ENCODE data around the gene AIF1.

Gene AIF1

DNA sequence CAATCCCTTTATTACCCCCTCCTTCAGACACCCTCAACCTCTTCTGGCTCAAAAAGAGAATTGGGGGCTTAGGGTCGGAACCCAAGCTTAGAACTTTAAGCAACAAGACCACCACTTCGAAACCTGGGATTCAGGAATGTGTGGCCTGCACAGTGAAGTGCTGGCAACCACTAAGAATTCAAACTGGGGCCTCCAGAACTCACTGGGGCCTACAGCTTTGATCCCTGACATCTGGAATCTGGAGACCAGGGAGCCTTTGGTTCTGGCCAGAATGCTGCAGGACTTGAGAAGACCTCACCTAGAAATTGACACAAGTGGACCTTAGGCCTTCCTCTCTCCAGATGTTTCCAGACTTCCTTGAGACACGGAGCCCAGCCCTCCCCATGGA is 37.5 kb upstream of the AIF1 start:
- peak overlapping the region; percentile 82 for H3K4me3 Mint-ChIP-seq
- H3K4me1 Mint-ChIP-seq (ENCODE audit: low read depth), result peaks cover 81% of the 10 kb centered on the region
- H3K9me3 Mint-ChIP-seq, result no peaks in the 10 kb centered on the region
- intact Hi-C loops (cut with micrococcal nuclease), result no loop called here
- H3K27me3 Mint-ChIP-seq, result peaks cover 3% of the 10 kb centered on the region
- H3K36me3 Mint-ChIP-seq (ENCODE audit: low read depth), result peaks cover 38% of the 10 kb centered on the region
- H3K27ac Mint-ChIP-seq, result no peak overlapping the region

DNA sequence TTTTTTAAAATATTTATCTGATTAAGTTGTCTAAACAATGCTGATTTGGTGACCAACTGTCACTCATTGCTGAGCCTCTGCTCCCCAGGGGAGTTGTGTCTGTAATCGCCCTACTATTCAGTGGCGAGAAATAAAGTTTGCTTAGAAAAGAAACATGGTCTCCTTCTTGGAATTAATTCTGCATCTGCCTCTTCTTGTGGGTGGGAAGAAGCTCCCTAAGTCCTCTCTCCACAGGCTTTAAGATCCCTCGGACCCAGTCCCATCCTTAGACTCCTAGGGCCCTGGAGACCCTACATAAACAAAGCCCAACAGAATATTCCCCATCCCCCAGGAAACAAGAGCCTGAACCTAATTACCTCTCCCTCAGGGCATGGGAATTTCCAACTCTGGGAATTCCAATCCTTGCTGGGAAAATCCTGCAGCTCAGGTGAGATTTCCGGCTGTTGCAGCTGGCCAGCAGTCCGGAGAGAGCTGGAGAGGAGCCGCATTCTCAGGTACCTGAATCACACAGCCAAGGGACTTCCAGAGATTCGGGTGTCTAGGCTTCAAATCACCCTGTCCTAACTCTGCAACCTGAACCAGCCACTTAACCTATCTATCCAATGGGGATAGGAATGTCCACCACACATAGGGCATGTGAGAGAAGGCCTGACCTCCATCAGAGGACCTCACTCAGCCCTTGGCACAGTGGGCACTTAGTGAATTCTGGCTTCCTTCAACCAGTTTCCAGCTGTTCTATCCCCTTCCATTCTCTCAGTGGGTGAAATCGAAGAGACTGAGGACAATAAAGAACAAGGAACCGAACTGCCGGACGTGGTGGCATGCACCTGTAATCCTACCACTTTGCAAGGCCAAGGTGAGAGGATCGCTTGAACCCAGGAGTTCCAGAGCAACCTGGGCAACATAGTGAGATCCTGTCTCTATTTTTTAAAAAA is 36.6 kb upstream of the AIF1 start:
- H3K27ac Mint-ChIP-seq, result peak overlapping the region; percentile 93
- H3K4me1 Mint-ChIP-seq (ENCODE audit: low read depth), result peaks cover 80% of the 10 kb centered on the region
- H3K9me3 Mint-ChIP-seq, result no peaks in the 10 kb centered on the region
- H3K27me3 Mint-ChIP-seq, result peaks cover under 1% of the 10 kb centered on the region
- H3K4me3 Mint-ChIP-seq, result no peak overlapping the region
- intact Hi-C loops (cut with micrococcal nuclease), result no loop called here
- peaks cover 38% of the 10 kb centered on the region for H3K36me3 Mint-ChIP-seq (ENCODE audit: low read depth)

DNA sequence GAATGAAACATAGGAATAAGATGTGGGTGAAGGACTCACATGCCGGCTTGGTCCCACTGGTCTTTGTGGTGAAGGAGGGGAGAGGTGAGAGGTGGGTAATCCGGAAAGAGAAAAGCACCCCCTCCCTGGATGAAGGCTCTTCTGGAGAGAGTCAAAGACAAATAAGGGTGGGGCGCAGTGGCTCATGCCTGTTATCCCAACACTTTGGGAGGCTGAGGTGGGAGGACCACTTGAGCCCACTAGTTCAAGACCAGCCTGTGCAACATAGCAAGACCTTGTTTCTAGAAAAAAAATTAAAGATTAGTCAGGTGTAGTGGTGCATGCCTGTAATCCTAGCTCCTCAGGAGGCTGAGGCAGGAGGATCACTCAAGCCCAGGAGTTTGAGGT is 35.9 kb upstream of the AIF1 start:
- Mint-ChIP-seq H3K36me3 (ENCODE audit: low read depth) (peaks cover 38% of the 10 kb centered on the region), H3K27ac (peak overlapping the region; percentile 93), H3K4me1 (ENCODE audit: low read depth) (peaks cover 74% of the 10 kb centered on the region), H3K9me3 (no peaks in the 10 kb centered on the region), H3K4me3 (no peak overlapping the region), H3K27me3 (no peaks in the 10 kb centered on the region)
- intact Hi-C loops (cut with micrococcal nuclease), result no loop called here

DNA sequence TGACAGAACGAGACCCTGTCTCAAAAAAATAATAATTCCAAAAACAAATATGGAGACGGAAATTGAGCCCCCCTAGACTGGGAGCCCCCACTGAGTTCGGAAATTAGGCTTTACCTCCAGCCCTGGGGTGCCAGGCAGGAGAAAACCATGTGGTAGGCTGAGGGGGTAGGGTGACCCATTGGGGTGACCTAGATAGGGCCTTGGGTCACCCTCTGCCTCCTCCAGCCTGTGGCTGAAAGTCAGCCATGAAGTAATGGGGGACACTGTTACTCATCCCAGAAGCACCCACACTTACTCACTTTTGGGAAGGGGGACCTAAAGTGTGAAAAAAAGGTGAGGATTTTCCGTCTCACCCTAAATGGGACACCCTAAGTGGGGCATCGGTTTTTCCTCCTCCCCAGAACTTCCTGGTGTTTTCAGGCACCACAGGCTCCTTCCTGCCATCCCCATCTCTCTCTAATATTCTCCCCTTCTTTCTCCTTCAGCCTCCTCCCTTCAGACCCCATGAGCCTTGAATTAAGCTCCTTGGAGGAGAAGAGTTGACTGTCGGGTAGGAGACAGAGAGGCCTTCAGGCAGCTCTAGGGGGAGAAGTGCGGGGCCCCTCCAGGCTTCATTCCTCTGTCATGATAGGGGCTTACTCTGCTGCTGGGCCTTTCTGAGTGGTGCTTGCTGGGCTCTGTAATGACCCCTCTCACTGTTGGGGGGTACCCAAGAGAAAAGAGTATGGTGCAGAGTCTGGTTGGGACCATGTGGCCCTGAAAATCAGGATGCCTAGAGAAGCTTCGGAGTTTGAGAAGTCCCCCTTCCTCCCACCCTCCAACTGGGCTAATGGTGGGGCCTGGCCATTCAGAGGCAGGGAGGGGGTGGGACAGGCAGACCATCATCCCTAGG is 35.2 kb upstream of the AIF1 start:
- H3K27ac Mint-ChIP-seq, result peak overlapping the region; percentile 93
- no peaks in the 10 kb centered on the region for H3K27me3 Mint-ChIP-seq
- H3K4me1 Mint-ChIP-seq (ENCODE audit: low read depth), result peaks cover 67% of the 10 kb centered on the region
- peaks cover 38% of the 10 kb centered on the region for H3K36me3 Mint-ChIP-seq (ENCODE audit: low read depth)
- intact Hi-C loops (cut with micrococcal nuclease), result no loop called here
- peak overlapping the region; percentile 90 for H3K4me3 Mint-ChIP-seq
- H3K9me3 Mint-ChIP-seq, result no peaks in the 10 kb centered on the region

DNA sequence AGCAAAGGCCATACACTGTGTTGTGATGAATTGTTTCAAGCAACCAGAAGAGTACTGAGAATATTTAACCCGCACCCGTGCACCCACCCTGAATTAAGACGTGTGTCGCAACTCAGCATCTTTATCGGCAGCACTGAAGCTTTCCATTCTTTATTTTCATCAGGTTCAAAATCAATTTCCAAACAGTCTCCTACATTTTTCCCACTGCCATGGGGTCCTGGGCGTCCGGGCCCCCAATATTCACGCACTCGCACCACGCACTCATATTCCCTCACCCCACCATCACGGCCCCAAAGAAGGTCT is 34.6 kb upstream of the AIF1 start:
- peaks cover 38% of the 10 kb centered on the region for H3K36me3 Mint-ChIP-seq (ENCODE audit: low read depth)
- intact Hi-C loops (cut with micrococcal nuclease), result no loop called here
- no peaks in the 10 kb centered on the region for H3K27me3 Mint-ChIP-seq
- H3K9me3 Mint-ChIP-seq, result no peaks in the 10 kb centered on the region
- H3K27ac Mint-ChIP-seq, result peak overlapping the region; percentile 93
- peak overlapping the region; percentile 90 for H3K4me3 Mint-ChIP-seq
- peaks cover 64% of the 10 kb centered on the region for H3K4me1 Mint-ChIP-seq (ENCODE audit: low read depth)

DNA sequence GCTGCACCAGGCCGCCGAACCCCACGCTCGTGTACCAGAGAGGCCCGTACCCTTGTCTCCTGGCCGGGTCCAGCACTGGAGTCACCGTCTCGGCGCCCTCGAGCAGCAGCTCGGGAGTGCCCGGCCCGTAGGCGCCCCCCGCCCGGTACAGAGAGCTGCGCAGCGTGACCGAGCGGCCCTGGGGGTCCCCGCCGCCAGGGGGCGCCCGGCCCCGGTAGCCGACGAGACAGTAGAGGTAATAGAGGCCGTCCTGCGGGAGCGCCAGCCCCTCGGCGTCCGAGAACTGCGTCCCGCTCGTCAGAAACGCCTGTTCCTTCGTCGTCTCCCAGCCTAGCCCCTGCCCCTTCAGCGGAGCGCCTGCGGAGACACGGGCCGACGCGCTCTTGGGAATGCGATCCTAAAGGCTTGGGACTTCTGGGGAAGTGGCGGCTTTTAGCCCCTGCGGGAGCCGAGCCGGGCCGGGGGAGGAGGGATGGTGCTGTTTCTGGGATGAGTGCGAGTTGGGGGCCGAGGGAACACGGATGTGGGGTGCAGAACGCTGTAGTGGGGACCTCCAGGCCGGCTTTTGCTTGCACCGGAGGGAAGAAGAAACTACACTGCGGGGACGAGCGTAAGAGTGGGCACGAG is 34.1 kb upstream of the AIF1 start:
- Mint-ChIP-seq H3K36me3 (ENCODE audit: low read depth) (peaks cover 33% of the 10 kb centered on the region), H3K4me1 (ENCODE audit: low read depth) (peaks cover 64% of the 10 kb centered on the region), H3K27ac (peak overlapping the region; percentile 93), H3K4me3 (peak overlapping the region; percentile 90), H3K27me3 (no peaks in the 10 kb centered on the region), H3K9me3 (no peaks in the 10 kb centered on the region)
- intact Hi-C loops (cut with micrococcal nuclease), result loop anchor here (1.0 kb wide), 1 partner anchor 17 kb away; no protein-coding TSS in a partner anchor

DNA sequence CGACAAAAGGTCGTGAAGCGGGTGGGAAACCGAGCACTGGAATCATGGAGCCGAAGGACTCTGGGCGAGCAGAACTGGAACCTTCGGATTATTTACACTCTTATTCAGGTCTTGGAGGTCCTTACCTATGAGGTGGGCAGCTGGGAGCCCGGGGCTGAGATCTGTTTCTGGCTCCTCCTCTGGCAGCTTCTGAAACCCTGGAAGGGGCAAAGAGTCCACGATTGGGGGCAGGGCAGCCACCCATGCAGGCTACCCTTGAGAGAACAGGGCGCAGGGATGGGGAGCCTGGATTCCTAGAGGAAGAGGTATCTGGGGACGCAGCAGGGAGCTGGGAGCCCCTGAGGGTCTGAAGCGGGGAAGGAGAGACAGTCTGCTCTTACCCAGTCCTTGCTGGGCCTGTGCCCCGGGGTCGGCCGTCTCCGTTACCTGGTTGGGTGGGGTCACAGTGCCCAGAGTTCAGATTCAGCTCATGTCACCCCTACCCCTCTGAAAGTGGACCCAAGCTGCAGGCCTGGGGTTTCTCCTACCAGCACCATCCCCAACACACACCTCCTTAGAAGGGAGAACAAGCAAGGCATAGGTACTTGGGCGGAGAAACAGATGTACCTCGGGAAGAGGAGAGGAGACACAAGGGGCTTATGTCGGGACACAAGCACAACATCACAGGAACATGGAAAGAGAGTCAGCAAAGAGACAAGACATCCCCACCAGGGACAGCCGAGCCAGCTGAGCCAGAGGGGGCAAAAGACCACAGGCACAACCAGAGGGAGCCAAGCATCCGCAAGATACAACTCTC is 33.4 kb upstream of the AIF1 start:
- intact Hi-C loops (cut with micrococcal nuclease), result loop anchor here (1.0 kb wide), 1 partner anchor 17 kb away; no protein-coding TSS in a partner anchor
- no peaks in the 10 kb centered on the region for H3K27me3 Mint-ChIP-seq
- H3K27ac Mint-ChIP-seq, result peak overlapping the region; percentile 93
- H3K36me3 Mint-ChIP-seq (ENCODE audit: low read depth), result peaks cover 27% of the 10 kb centered on the region
- no peaks in the 10 kb centered on the region for H3K9me3 Mint-ChIP-seq
- H3K4me1 Mint-ChIP-seq (ENCODE audit: low read depth), result peaks cover 64% of the 10 kb centered on the region
- H3K4me3 Mint-ChIP-seq, result peak overlapping the region; percentile 90

DNA sequence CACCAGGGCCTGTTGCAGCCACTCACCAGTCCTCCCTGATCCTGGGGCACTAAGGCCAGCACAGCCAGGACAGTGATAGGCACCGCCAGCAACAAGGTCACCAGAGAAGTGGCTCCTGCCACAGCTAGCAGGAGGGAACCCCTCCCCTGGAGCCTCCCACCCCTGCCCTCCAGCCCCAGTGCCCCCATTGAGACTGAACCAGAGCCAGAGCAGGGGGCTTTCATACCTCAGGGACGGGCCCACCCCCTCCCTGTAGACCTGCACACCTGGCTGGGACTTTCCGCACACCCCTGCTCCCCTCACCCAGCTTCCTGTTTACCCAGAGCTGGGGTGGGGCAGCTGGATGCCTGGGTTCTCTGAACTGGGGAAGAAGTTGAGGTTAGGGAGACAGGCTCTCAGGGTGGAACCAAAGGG is 32.8 kb upstream of the AIF1 start, which contains the start of gene LTB:
Gene LTB (minus strand): TSS at position 195 of the 414 bp plus-strand sequence. CDS start 7 bp downstream, at position 188.
- peaks cover 64% of the 10 kb centered on the region for H3K4me1 Mint-ChIP-seq (ENCODE audit: low read depth)
- peaks cover 27% of the 10 kb centered on the region for H3K36me3 Mint-ChIP-seq (ENCODE audit: low read depth)

DNA sequence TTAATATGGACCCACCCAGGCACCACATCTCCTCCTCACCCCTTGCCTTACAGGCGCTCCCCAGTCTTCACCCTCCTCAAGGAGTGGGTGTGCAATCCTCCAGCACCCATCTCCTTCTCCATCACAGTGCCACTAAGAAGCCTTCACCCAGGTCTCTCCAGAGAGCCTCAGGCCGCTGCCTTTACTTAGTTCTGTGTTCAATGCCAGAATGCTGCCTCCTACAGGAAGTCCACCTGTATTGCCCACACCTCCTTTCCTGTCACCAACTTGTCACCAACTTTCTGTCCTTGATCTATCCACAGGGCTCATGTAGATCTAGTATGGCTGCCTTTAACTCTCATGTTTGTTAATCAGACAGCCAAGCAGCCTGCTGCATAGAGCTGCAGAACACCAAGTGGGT is 29.5 kb upstream of the AIF1 start:
- peaks cover 53% of the 10 kb centered on the region for H3K36me3 Mint-ChIP-seq (ENCODE audit: low read depth)
- intact Hi-C loops (cut with micrococcal nuclease), result no loop called here
- peaks cover 71% of the 10 kb centered on the region for H3K4me1 Mint-ChIP-seq (ENCODE audit: low read depth)

More for the DNA sequence above, 32.8 kb upstream of the AIF1 start, which contains the start of gene LTB:
- Mint-ChIP-seq H3K4me3 (peak within 1 kb of the TSS; percentile 90), H3K27ac (peak within 1 kb of the TSS; percentile 93), H3K27me3 (no peaks in the 10 kb centered on the region), H3K9me3 (no peaks in the 10 kb centered on the region)
- intact Hi-C loops (cut with micrococcal nuclease), result no loop called here

DNA sequence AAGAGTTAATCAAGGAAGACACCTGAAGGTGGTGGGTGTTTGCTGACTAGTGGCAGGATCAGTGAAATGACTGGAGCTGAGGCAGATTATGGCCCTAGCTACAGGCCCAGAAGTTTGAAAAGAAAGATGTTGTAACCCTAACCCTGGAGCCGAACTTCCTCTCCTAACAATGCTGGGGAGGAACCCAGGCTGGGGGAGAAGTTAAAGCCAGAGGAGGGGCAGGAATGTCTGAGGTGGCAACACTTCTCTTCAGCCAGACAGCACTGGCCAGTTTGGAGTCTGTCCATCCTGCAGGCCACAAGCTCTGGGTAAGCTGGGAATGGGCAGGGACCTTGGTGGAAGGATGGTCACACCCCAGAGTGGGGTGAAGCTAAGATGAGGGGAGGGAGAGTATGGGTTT is 29.0 kb upstream of the AIF1 start, which contains the start of gene LST1:
Gene LST1 (plus strand): TSS at position 270 of the 400 bp plus-strand sequence. CDS start 1,023 bp downstream, outside the sequence.
- H3K4me1 Mint-ChIP-seq (ENCODE audit: low read depth), result peaks cover 72% of the 10 kb centered on the region
- intact Hi-C loops (cut with micrococcal nuclease), result no loop called here
- H3K27ac Mint-ChIP-seq, result peak within 1 kb of the TSS; percentile 68
- no peaks in the 10 kb centered on the region for H3K27me3 Mint-ChIP-seq
- peak within 1 kb of the TSS; percentile 80 for H3K4me3 Mint-ChIP-seq
- peaks cover 55% of the 10 kb centered on the region for H3K36me3 Mint-ChIP-seq (ENCODE audit: low read depth)
- no peaks in the 10 kb centered on the region for H3K9me3 Mint-ChIP-seq

More for the DNA sequence above, 29.5 kb upstream of the AIF1 start:
- Mint-ChIP-seq H3K9me3 (no peaks in the 10 kb centered on the region), H3K4me3 (peak overlapping the region; percentile 80), H3K27ac (peak overlapping the region; percentile 68), H3K27me3 (no peaks in the 10 kb centered on the region)

DNA sequence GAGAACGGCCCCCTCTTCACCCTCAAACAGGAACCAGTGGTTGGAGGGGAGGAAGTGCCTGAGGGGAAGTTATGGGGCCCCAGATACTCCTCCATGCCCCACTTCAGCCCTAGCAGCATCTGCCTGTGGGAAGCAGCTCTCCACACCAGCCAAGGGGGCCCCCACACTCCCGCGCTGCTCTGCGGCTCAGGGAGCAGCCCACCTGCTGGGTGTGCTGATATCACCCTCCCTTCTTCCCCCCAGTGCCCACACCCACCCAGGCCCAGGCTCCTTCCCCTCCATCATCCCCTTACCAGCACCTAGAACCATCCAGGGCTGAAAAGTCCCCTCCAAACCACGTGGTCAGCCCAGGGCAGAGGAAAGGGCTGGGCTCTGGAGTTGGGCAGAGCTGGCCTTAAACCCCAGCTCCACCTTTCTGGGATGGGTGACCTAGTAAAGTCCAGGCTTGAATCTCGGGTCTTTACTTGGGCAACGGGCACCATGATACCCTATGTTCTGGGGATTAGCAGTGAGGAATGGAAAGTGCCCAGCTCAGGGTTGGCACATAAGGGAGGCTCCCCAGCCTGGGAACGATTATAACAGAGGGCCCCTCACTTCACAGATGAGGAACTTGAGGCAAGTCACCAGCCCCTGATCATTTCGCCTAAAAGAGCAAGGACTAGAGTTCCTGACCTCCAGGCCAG is 28.3 kb upstream of the AIF1 start:
- Mint-ChIP-seq H3K36me3 (ENCODE audit: low read depth) (peaks cover 48% of the 10 kb centered on the region), H3K4me1 (ENCODE audit: low read depth) (peaks cover 70% of the 10 kb centered on the region), H3K27ac (peak overlapping the region; percentile 68), H3K4me3 (peak overlapping the region; percentile 80), H3K27me3 (no peaks in the 10 kb centered on the region), H3K9me3 (no peaks in the 10 kb centered on the region)
- intact Hi-C loops (cut with micrococcal nuclease), result no loop called here

All from dendritic cell treated with granulocyte-macrophage colony-stimulating factor and Interleukin-4, amounts not matched to agents 40 ng/mL and 50 ng/mL, for 4 days (primary cell).